HG03159 (cell line): ENCODE results near the gene OR2H1.

ENCODE experiments used
- ATAC-seq: cut with Tn5 transposase; IDR thresholded peaks from one replicate; pipeline ENCODE4 v1.9.1; 2021; ENCODE audit warnings: mild to moderate bottlenecking, moderate library complexity; ENCODE audit not compliant: unreplicated experiment

The OR2H1 gene

DNA sequence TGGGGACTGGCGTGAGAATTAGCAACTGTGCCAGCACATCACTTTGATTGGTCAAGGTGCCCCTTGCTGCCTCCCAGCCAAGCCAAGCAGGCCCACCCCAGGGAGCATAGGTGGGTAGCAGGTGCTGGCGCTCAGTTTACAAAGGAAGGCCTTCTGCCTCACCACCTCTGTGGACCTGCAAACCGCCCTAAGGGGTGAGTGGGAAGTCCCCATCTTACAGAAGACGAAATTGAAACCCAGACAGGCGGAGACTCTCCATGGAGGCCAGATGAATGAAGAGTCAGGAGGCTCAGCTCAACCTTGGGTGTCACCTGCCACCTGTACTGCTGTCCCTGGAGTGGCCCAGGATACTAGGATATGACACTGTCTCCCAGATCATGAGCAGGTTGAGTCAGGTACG, 52.3 kb downstream of the OR2H1 start:
- ATAC-seq = peak; percentile 72

DNA sequence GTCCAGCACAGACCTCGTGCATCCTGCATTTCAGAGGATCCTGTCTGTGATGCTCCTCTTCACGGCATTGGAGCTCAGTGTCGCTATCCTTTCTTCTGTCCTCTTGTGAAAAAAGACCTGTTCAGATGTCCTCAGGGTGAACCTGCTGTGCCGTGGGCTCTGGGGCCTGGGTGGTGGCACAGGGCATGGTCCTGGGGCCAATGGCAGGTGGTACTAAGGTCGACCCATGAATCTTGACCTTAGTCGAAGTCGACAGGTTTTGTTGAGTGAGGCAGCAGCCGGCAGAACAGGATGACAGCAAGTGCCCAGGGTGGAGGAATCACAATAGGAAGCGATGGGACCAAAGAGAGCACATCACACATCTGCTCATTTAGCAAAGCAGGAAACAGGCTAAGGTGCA, 52.8 kb downstream of the OR2H1 start:
- ATAC-seq = no peak

DNA sequence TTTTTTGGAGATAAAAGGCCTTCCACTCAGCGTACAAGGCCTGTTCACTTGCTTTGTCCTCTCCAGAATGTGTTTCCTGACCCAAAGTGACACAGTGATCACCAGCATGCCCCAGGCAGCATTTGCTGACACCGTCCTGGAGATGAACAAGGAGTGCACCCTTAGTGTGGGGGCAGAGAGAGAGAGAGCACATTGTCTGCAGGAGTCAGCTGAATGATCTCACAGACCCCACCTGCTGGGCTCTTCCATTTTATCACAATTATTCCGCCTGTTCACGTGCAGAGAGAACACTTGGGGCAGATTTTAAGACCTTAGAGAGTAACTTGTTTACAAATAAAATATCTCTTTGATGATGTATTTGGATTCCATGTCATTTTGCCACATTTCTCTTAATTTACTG, 53.2 kb downstream of the OR2H1 start:
- no peak for ATAC-seq

DNA sequence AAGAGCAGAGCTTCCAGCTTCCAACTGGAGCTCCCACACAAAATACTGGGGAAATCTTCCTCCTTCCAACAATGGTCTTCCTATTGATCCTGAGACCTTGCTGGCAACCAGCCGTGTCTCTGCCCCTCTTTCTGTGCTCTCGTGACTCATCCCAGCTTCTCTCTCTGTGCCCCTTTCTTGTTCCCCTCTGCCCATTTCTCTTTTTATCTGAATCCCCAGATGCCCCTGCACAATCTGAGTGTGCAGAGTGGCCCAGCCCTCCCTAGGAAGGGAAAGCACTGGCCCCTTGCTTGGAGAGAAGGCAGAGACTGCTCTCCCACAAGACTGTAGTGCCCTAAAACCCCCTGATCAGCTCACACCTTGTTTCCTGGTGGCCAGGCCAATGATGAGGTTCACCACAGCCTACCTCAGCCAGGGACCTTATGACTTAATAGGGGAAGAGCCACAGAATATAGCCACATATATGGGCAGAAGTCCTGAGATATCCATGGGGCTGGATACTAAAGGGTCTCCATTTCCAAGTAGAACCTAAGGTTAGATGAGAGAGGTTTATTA, 53.9 kb downstream of the OR2H1 start:
- no peak for ATAC-seq
